ENCODE results near the gene CNFN.

Gene CNFN

DNA sequence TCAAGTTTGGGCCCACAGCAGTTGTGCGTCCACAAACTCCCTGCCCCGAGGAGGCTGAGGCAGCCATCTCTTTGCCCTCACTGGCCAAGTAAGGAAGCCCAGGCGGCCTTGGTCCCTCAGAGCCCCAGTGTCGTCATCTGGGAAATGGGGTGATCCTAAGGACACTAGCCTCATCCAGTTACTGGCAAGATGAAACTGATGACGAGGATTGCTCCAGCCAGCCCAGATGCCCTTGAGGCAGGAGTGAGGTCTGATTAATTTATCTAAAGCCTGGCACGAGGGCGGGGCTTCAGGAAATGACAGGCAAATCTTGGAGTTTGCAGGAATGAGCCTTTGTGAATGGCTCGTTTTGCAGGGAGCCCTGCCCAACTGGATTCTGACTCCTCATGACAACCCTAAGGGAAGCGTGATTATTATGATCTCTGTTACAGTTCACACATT, 31.5 kb upstream of the CNFN start:
- no peak for TF ChIP-seq ZNF274 (IDR thresholded peaks at IDR 0.05; ENCODE audit: low read depth, low read length)
- no peak for TF ChIP-seq YY1 (IDR thresholded peaks at IDR 0.05; ENCODE audit: insufficient read depth, insufficient read length)
- TF ChIP-seq SUZ12 (IDR thresholded peaks at IDR 0.05; ENCODE audit: extremely low read depth, insufficient read depth, insufficient read length) = no peak
- H3K36me3 ChIP-seq (ENCODE audit: insufficient read depth, insufficient read length, low read length) = no peaks in the 10 kb centered on the region
- H3K27me3 ChIP-seq (ENCODE audit: insufficient read depth, insufficient read length) = peaks cover 81% of the 10 kb centered on the region
- no peak overlapping the region for H3K4me3 ChIP-seq (ENCODE audit: insufficient read length, low read depth)
- H3K9me3 ChIP-seq (ENCODE audit: insufficient read depth, low read length) = peaks cover 8% of the 10 kb centered on the region; the same call in 1 of the 2 replicates
- no peak for DNase-seq (ENCODE audit: low read depth, low spot score)
- no peak overlapping the region for H3K9ac ChIP-seq (ENCODE audit: insufficient read length, low read depth)
- peaks cover 7% of the 10 kb centered on the region for H3K4me1 ChIP-seq (ENCODE audit: insufficient read depth, insufficient read length)

- Histone ChIP-seq H3K9me3 (ENCODE audit: insufficient read depth, low read length) (peaks cover 8% of the 10 kb centered on the region; the same call in 1 of the 2 replicates), H3K9ac (ENCODE audit: insufficient read length, low read depth) (no peak overlapping the region), H3K27me3 (ENCODE audit: insufficient read depth, insufficient read length) (peaks cover 79% of the 10 kb centered on the region), H3K4me1 (ENCODE audit: insufficient read depth, insufficient read length) (peaks cover 7% of the 10 kb centered on the region), H3K36me3 (ENCODE audit: insufficient read depth, insufficient read length, low read length) (no peaks in the 10 kb centered on the region), H3K4me3 (ENCODE audit: insufficient read length, low read depth) (no peak overlapping the region)
- no peak for DNase-seq (ENCODE audit: low read depth, low spot score)
- TF ChIP-seq YY1 (IDR thresholded peaks at IDR 0.05; ENCODE audit: insufficient read depth, insufficient read length) (no peak), SUZ12 (IDR thresholded peaks at IDR 0.05; ENCODE audit: extremely low read depth, insufficient read depth, insufficient read length) (no peak)
These were observed 31.0 kb upstream of the CNFN start for GRCh38 chr19:42421101-42421500.

DNA sequence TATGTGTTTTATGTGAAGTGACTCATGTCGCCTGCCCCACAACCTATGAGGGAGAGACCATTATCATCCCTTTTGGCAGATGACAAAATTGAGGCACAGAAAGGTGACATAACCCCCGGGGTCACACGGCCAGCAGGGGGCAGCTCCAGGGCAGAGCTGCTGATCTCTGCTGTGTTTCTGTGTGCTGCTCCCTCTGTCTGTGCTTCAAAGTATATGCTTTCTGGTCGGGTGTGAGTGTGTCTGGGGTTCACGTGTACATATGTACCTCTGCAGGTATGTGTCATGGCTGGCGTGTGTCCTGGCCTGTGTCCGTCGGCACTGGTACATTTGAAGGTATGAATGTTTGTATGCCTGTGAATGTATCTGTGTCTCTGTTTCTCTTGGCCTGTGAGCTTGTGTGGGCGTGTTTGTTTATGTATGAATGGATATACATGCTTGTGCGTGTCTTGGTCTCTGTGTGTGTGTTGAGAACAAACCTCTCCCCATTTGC, 30.0 kb upstream of the CNFN start:
- H3K9me3 ChIP-seq (ENCODE audit: insufficient read depth, low read length) = peaks cover 8% of the 10 kb centered on the region; the same call in 1 of the 2 replicates
- peaks cover 74% of the 10 kb centered on the region for H3K27me3 ChIP-seq (ENCODE audit: insufficient read depth, insufficient read length)
- H3K4me3 ChIP-seq (ENCODE audit: insufficient read length, low read depth) = no peak overlapping the region
- DNase-seq (ENCODE audit: low read depth, low spot score) = no peak
- TF ChIP-seq ZNF274 (IDR thresholded peaks at IDR 0.05; ENCODE audit: low read depth, low read length) (no peak), YY1 (IDR thresholded peaks at IDR 0.05; ENCODE audit: insufficient read depth, insufficient read length) (no peak), SUZ12 (IDR thresholded peaks at IDR 0.05; ENCODE audit: extremely low read depth, insufficient read depth, insufficient read length) (no peak)
- peaks cover 7% of the 10 kb centered on the region for H3K4me1 ChIP-seq (ENCODE audit: insufficient read depth, insufficient read length)
- no peaks in the 10 kb centered on the region for H3K36me3 ChIP-seq (ENCODE audit: insufficient read depth, insufficient read length, low read length)
- no peak overlapping the region for H3K9ac ChIP-seq (ENCODE audit: insufficient read length, low read depth)

- H3K9ac ChIP-seq (ENCODE audit: insufficient read length, low read depth) = no peak overlapping the region
These were observed 29.2 kb upstream of the CNFN start for GRCh38 chr19:42419309-42419708.

GRCh38 chr19:42412661-42413076, 22.6 kb upstream of the CNFN start:
- peaks cover 12% of the 10 kb centered on the region for H3K4me1 ChIP-seq (ENCODE audit: insufficient read depth, insufficient read length)
- no peak overlapping the region for H3K4me3 ChIP-seq (ENCODE audit: insufficient read length, low read depth)
- H3K9me3 ChIP-seq (ENCODE audit: insufficient read depth, low read length) = no peaks in the 10 kb centered on the region
- no peak for DNase-seq (ENCODE audit: low read depth, low spot score)
- no peak overlapping the region for H3K9ac ChIP-seq (ENCODE audit: insufficient read length, low read depth)
- H3K27me3 ChIP-seq (ENCODE audit: insufficient read depth, insufficient read length) = peaks cover 37% of the 10 kb centered on the region
- H3K36me3 ChIP-seq (ENCODE audit: insufficient read depth, insufficient read length, low read length) = peaks cover 6% of the 10 kb centered on the region
- TF ChIP-seq YY1 (IDR thresholded peaks at IDR 0.05; ENCODE audit: insufficient read depth, insufficient read length) (no peak), SUZ12 (IDR thresholded peaks at IDR 0.05; ENCODE audit: extremely low read depth, insufficient read depth, insufficient read length) (no peak), ZNF274 (IDR thresholded peaks at IDR 0.05; ENCODE audit: low read depth, low read length) (no peak)

More at GRCh38 chr19:42419309-42419708, 29.2 kb upstream of the CNFN start:
- H3K4me3 ChIP-seq (ENCODE audit: insufficient read length, low read depth) = no peak overlapping the region
- TF ChIP-seq YY1 (IDR thresholded peaks at IDR 0.05; ENCODE audit: insufficient read depth, insufficient read length) (no peak), ZNF274 (IDR thresholded peaks at IDR 0.05; ENCODE audit: low read depth, low read length) (no peak), SUZ12 (IDR thresholded peaks at IDR 0.05; ENCODE audit: extremely low read depth, insufficient read depth, insufficient read length) (no peak)
- H3K9me3 ChIP-seq (ENCODE audit: insufficient read depth, low read length) = peaks cover 7% of the 10 kb centered on the region; the same call in 1 of the 2 replicates
- H3K27me3 ChIP-seq (ENCODE audit: insufficient read depth, insufficient read length) = peaks cover 73% of the 10 kb centered on the region
- peaks cover 4% of the 10 kb centered on the region for H3K4me1 ChIP-seq (ENCODE audit: insufficient read depth, insufficient read length)
- H3K36me3 ChIP-seq (ENCODE audit: insufficient read depth, insufficient read length, low read length) = no peaks in the 10 kb centered on the region
- no peak for DNase-seq (ENCODE audit: low read depth, low spot score)

DNA sequence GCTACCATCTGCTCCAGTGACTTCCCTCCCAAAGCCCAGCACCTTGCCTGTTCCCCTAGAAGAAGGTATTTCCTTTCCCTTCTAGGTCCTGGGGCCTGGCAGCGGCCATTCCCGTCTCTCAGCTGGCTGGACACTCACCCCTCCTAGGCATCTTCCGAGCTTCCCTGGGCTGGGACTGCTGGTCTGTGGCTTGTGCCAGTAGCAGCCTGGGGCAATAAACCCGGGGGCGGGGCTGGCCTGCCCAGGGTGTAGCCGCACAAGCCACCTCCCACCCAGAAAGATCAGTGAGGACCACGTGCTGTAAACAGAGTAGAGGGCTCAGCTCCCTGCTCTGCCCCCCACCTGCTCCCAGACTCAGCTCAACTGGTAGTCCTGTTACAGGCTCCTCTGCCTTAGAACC, 22.1 kb upstream of the CNFN start:
- DNase-seq (ENCODE audit: low read depth, low spot score) = no peak
- Histone ChIP-seq H3K4me1 (ENCODE audit: insufficient read depth, insufficient read length) (peaks cover 12% of the 10 kb centered on the region), H3K27me3 (ENCODE audit: insufficient read depth, insufficient read length) (peaks cover 42% of the 10 kb centered on the region), H3K36me3 (ENCODE audit: insufficient read depth, insufficient read length, low read length) (peaks cover 6% of the 10 kb centered on the region), H3K4me3 (ENCODE audit: insufficient read length, low read depth) (no peak overlapping the region), H3K9me3 (ENCODE audit: insufficient read depth, low read length) (no peaks in the 10 kb centered on the region), H3K9ac (ENCODE audit: insufficient read length, low read depth) (no peak overlapping the region)
- TF ChIP-seq SUZ12 (IDR thresholded peaks at IDR 0.05; ENCODE audit: extremely low read depth, insufficient read depth, insufficient read length) (no peak), YY1 (IDR thresholded peaks at IDR 0.05; ENCODE audit: insufficient read depth, insufficient read length) (no peak), ZNF274 (IDR thresholded peaks at IDR 0.05; ENCODE audit: low read depth, low read length) (no peak)

- Histone ChIP-seq H3K4me3 (ENCODE audit: insufficient read length, low read depth) (no peak overlapping the region), H3K4me1 (ENCODE audit: insufficient read depth, insufficient read length) (peaks cover 12% of the 10 kb centered on the region), H3K9ac (ENCODE audit: insufficient read length, low read depth) (no peak overlapping the region), H3K9me3 (ENCODE audit: insufficient read depth, low read length) (no peaks in the 10 kb centered on the region), H3K27me3 (ENCODE audit: insufficient read depth, insufficient read length) (peaks cover 46% of the 10 kb centered on the region), H3K36me3 (ENCODE audit: insufficient read depth, insufficient read length, low read length) (peaks cover 6% of the 10 kb centered on the region)
- TF ChIP-seq ZNF274 (IDR thresholded peaks at IDR 0.05; ENCODE audit: low read depth, low read length) (no peak), SUZ12 (IDR thresholded peaks at IDR 0.05; ENCODE audit: extremely low read depth, insufficient read depth, insufficient read length) (no peak), YY1 (IDR thresholded peaks at IDR 0.05; ENCODE audit: insufficient read depth, insufficient read length) (no peak)
- DNase-seq (ENCODE audit: low read depth, low spot score) = no peak
These were observed 21.6 kb upstream of the CNFN start for GRCh38 chr19:42411581-42412178.

All from NT2/D1 (cell line).